ENCODE data around the gene TSTD1. TPM values are rescaled to one million over a fixed set of nuclear protein-coding genes. Genes with fewer than 3 reads are reported as not detected.

The TSTD1 gene, protein sequence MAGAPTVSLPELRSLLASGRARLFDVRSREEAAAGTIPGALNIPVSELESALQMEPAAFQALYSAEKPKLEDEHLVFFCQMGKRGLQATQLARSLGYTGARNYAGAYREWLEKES
- 100 to 1,000 TPM in 1 of 7 donors, 10 to 100 TPM in 6; 32.6 to 200 (median 50.3) TPM for total RNA-seq
- polyA plus RNA-seq: 100 to 1,000 TPM in 1 of 2 donors, 10 to 100 TPM in 1; 13.6 to 107 TPM
- long read RNA-seq, donor 1, transcript TSTD1-204 (4 exons, 593 nt): major isoform, 7 of 18 reads
- long read RNA-seq, donor 1, partial matches to known transcripts: 0 of 18 reads
- long read RNA-seq, donor 1, other reads (novel, unspliced or antisense): 2 of 18 reads
- long read RNA-seq, donor 2, transcript TSTD1-201 (3 exons, 626 nt): minor isoform, 5 of 67 reads
- long read RNA-seq, donor 2, transcript TSTD1-204 (4 exons, 593 nt): major isoform, 29 of 67 reads
- long read RNA-seq, donor 2, transcript TSTD1-203 (3 exons, 457 nt): minor isoform, 21 of 67 reads
- long read RNA-seq, donor 2, partial matches to known transcripts: 0 of 67 reads
- long read RNA-seq, donor 2, other reads (novel, unspliced or antisense): 5 of 67 reads
- long read RNA-seq, donor 3, transcript TSTD1-204 (4 exons, 593 nt): major isoform, 23 of 42 reads
- long read RNA-seq, donor 3, partial matches to known transcripts: 0 of 42 reads
- long read RNA-seq, donor 3, other reads (novel, unspliced or antisense): 12 of 42 reads

DNA sequence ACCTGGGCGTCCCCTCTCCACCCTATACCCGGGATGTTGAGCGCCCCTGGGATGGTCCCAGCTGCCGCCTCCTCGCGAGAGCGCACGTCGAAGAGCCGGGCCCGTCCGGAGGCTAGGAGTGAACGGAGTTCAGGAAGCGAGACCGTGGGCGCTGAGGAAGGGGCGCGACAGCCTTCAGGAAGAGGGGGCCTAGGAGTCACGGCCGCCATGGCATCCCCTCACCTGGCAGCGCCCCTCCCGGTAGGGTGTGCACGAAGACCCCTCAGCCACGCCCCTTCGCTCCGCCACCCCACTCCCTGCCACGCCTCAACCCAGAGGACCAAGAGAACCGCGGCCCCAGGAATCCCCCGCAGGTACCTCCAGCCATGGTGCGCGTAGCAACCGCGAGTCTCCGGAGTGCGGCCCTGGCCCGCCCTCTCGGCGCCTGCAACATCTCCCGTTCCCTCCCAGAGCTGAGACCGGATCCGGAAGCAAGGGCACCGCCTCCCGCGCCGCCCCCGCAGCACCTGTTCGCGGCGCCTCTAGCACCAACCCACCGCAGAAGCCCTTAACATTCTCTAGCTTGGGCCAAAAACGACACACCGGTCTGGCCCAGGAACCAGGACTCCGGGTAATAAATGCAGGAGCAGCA, at the start of gene TSTD1:
TSTD1 (minus strand) TSS at position 442 of the 631 bp plus-strand sequence; CDS start at position 367, 75 bp downstream.
- WGBS, 3 donors: 7 to 16% (median 12%) methylated on average over 45 to 54 of the region's 54 CpGs
- DNase-seq: peak; percentile 57 to 78 (median 66)
- TF ChIP-seq EP300 (IDR thresholded peaks at IDR 0.05) (no peak), POLR2A (IDR thresholded peaks at IDR 0.05) (no peak)
- TF ChIP-seq, protein P1, sequence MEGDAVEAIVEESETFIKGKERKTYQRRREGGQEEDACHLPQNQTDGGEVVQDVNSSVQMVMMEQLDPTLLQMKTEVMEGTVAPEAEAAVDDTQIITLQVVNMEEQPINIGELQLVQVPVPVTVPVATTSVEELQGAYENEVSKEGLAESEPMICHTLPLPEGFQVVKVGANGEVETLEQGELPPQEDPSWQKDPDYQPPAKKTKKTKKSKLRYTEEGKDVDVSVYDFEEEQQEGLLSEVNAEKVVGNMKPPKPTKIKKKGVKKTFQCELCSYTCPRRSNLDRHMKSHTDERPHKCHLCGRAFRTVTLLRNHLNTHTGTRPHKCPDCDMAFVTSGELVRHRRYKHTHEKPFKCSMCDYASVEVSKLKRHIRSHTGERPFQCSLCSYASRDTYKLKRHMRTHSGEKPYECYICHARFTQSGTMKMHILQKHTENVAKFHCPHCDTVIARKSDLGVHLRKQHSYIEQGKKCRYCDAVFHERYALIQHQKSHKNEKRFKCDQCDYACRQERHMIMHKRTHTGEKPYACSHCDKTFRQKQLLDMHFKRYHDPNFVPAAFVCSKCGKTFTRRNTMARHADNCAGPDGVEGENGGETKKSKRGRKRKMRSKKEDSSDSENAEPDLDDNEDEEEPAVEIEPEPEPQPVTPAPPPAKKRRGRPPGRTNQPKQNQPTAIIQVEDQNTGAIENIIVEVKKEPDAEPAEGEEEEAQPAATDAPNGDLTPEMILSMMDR (IDR thresholded peaks at IDR 0.05): no peak

GRCh38 chr1:161086457-161086856, 47.7 kb upstream of the TSTD1 start:
- Histone ChIP-seq H3K4me3 (no peak overlapping the region), H3K36me3 (no peaks in the 10 kb centered on the region), H3K27me3 (no peaks in the 10 kb centered on the region), H3K27ac (no peak overlapping the region), H3K4me1 (ENCODE audit: insufficient read depth) (no peaks in the 10 kb centered on the region), H3K9me3 (no peaks in the 10 kb centered on the region)
- intact Hi-C loops (cut with DNase I): no loop called here
- no peak for TF ChIP-seq EP300 (IDR thresholded peaks at IDR 0.05)
- TF ChIP-seq POLR2A (IDR thresholded peaks at IDR 0.05): no peak
- TF ChIP-seq, protein P1 (IDR thresholded peaks at IDR 0.05): no peak
- no peak for DNase-seq
- 63 to 70% (median 66%) methylated on average over 4 of the region's 4 CpGs for WGBS, 3 donors

More for the DNA sequence above, at the start of gene TSTD1:
- intact Hi-C loops (cut with DNase I): no loop called here
- Histone ChIP-seq H3K9me3 (no peaks in the 10 kb centered on the region), H3K4me3 (peak within 1 kb of the TSS; percentile 58), H3K36me3 (no peaks in the 10 kb centered on the region), H3K27me3 (no peaks in the 10 kb centered on the region), H3K27ac (peak within 1 kb of the TSS in 1 of 2 donors; percentile 16), H3K4me1 (ENCODE audit: insufficient read depth) (no peaks in the 10 kb centered on the region)

DNA sequence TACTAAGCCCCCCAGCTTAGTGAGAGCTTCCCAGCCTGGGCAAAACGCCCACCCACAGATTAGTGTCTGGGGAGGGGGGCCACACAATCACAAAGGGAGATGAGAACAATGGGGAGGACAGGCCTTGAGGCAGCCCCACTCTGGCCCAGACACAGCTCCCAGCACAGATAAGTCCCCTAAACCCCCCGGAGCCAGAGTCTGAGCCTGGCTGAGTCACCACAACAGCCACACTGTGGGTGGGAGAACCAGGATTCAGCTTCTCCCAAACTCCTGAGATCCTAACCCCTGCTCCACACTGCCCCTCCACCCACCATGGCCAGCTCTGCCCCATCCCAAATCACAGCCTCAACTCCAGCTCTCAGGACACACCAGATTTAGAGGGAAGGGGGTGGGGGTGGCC, 46.4 kb upstream of the TSTD1 start:
- H3K27ac ChIP-seq: no peak overlapping the region
- H3K9me3 ChIP-seq: no peaks in the 10 kb centered on the region
- WGBS, 3 donors: 37 to 45% (median 44%) methylated on average over 2 of the region's 2 CpGs
- DNase-seq: no peak
- H3K27me3 ChIP-seq: no peaks in the 10 kb centered on the region
- H3K36me3 ChIP-seq: no peaks in the 10 kb centered on the region
- TF ChIP-seq, protein P1 (IDR thresholded peaks at IDR 0.05): no peak
- no peak for TF ChIP-seq EP300 (IDR thresholded peaks at IDR 0.05)
- no peak for TF ChIP-seq POLR2A (IDR thresholded peaks at IDR 0.05)
- no peaks in the 10 kb centered on the region for H3K4me1 ChIP-seq (ENCODE audit: insufficient read depth)
- intact Hi-C loops (cut with DNase I): no loop called here
- H3K4me3 ChIP-seq: no peak overlapping the region

- Histone ChIP-seq H3K4me3 (no peak overlapping the region), H3K4me1 (ENCODE audit: insufficient read depth) (no peaks in the 10 kb centered on the region), H3K27me3 (no peaks in the 10 kb centered on the region), H3K27ac (no peak overlapping the region), H3K36me3 (no peaks in the 10 kb centered on the region), H3K9me3 (no peaks in the 10 kb centered on the region)
- intact Hi-C loops (cut with DNase I): no loop called here
- TF ChIP-seq EP300 (IDR thresholded peaks at IDR 0.05): no peak
- TF ChIP-seq, protein P1 (IDR thresholded peaks at IDR 0.05): no peak
- no peak for TF ChIP-seq POLR2A (IDR thresholded peaks at IDR 0.05)
- 75 to 90% (median 83%) methylated on average over 1 of the region's 1 CpG for WGBS, 3 donors
- no peak for DNase-seq
Measured at GRCh38 chr1:161084597-161084988, 45.8 kb upstream of the TSTD1 start.

All from ovary (tissue), 10 donors.